Measurements from ENCODE around the gene SLITRK6.

- TF ChIP-seq POLR2A (IDR thresholded peaks at IDR 0.05; ENCODE audit: borderline replicate concordance, extremely low read depth, insufficient read depth, insufficient read length) (no peak), CTCF (IDR thresholded peaks at IDR 0.05 in 2 of 3, conservative IDR thresholded peaks at IDR 0.05 in 1 of 3; ENCODE audit: borderline replicate concordance in 1 of 3, insufficient read depth in 1 of 3, low read depth in 2 of 3, low read length in 2 of 3) (no peak), SP1 (IDR thresholded peaks at IDR 0.05; ENCODE audit: low read depth) (no peak), EZH2phosphoT487 (IDR thresholded peaks at IDR 0.05; ENCODE audit: borderline replicate concordance) (no peak), EZH2 (IDR thresholded peaks at IDR 0.05) (no peak), ZNF274 (IDR thresholded peaks at IDR 0.05; ENCODE audit: low read depth, low read length) (no peak), POLR2AphosphoS5 (IDR thresholded peaks at IDR 0.05; ENCODE audit: low read depth, low read length) (no peak)
Measured at GRCh38 chr13:85825454-85825853, 26.2 kb upstream of the SLITRK6 start.
